ENCODE measurements around the gene LAMC2. TPM values are rescaled to one million over a fixed set of nuclear protein-coding genes. Genes with fewer than 3 reads are reported as not detected.

Gene LAMC2
- total RNA-seq, 2 experiments from 2014 or later, result 0.05 TPM; not detected in 1

- intact Hi-C loops (cut with micrococcal nuclease), result no loop called here
- H3K36me3 Mint-ChIP-seq (ENCODE audit: low read depth), result no peaks in the 10 kb centered on the region
- no peak for DNase-seq
- peaks cover 11% of the 10 kb centered on the region for H3K27me3 Mint-ChIP-seq (ENCODE audit: low read depth)
- H3K4me1 Mint-ChIP-seq (ENCODE audit: low read depth), result peaks cover 18% of the 10 kb centered on the region
- H3K27ac Mint-ChIP-seq, result no peak overlapping the region
- no peak overlapping the region for H3K4me3 Mint-ChIP-seq
- CTCF ChIA-PET, result no interaction called here
- H3K9me3 Mint-ChIP-seq, result no peaks in the 10 kb centered on the region
Measured at GRCh38 chr1:183199304-183199703, 13.2 kb downstream of the LAMC2 start.

GRCh38 chr1:183200451-183200850, 14.4 kb downstream of the LAMC2 start:
- H3K27ac Mint-ChIP-seq, result no peak overlapping the region
- intact Hi-C loops (cut with micrococcal nuclease), result no loop called here
- no peaks in the 10 kb centered on the region for H3K36me3 Mint-ChIP-seq (ENCODE audit: low read depth)
- no peak overlapping the region for H3K4me3 Mint-ChIP-seq
- H3K4me1 Mint-ChIP-seq (ENCODE audit: low read depth), result peaks cover 9% of the 10 kb centered on the region
- peaks cover 11% of the 10 kb centered on the region for H3K27me3 Mint-ChIP-seq (ENCODE audit: low read depth)
- DNase-seq, result no peak
- H3K9me3 Mint-ChIP-seq, result no peaks in the 10 kb centered on the region
- CTCF ChIA-PET, result interaction anchor here (0.8 kb wide), 1 partner anchor 25 kb away, joined by 3 read pairs; no protein-coding TSS in a partner anchor

GRCh38 chr1:183203094-183203493, 17.0 kb downstream of the LAMC2 start:
- H3K9me3 Mint-ChIP-seq, result no peaks in the 10 kb centered on the region
- H3K36me3 Mint-ChIP-seq (ENCODE audit: low read depth), result no peaks in the 10 kb centered on the region
- H3K27me3 Mint-ChIP-seq (ENCODE audit: low read depth), result peaks cover 8% of the 10 kb centered on the region
- CTCF ChIA-PET, result no interaction called here
- no peak for DNase-seq
- intact Hi-C loops (cut with micrococcal nuclease), result no loop called here
- no peak overlapping the region for H3K4me3 Mint-ChIP-seq
- peaks cover 7% of the 10 kb centered on the region for H3K4me1 Mint-ChIP-seq (ENCODE audit: low read depth)
- H3K27ac Mint-ChIP-seq, result no peak overlapping the region

- H3K9me3 Mint-ChIP-seq, result no peaks in the 10 kb centered on the region
- intact Hi-C loops (cut with micrococcal nuclease), result no loop called here
- CTCF ChIA-PET, result no interaction called here
- peaks cover 6% of the 10 kb centered on the region for H3K27me3 Mint-ChIP-seq (ENCODE audit: low read depth)
- no peak overlapping the region for H3K27ac Mint-ChIP-seq
- peaks cover 7% of the 10 kb centered on the region for H3K4me1 Mint-ChIP-seq (ENCODE audit: low read depth)
- no peaks in the 10 kb centered on the region for H3K36me3 Mint-ChIP-seq (ENCODE audit: low read depth)
- H3K4me3 Mint-ChIP-seq, result no peak overlapping the region
- DNase-seq, result no peak
Measured at GRCh38 chr1:183205196-183205781, 19.2 kb downstream of the LAMC2 start.

- no peaks in the 10 kb centered on the region for H3K27me3 Mint-ChIP-seq (ENCODE audit: low read depth)
Measured at GRCh38 chr1:183206538-183207122, 20.6 kb downstream of the LAMC2 start.

GRCh38 chr1:183209533-183210158, 23.6 kb downstream of the LAMC2 start:
- no peaks in the 10 kb centered on the region for H3K27me3 Mint-ChIP-seq (ENCODE audit: low read depth)
- no peaks in the 10 kb centered on the region for H3K4me1 Mint-ChIP-seq (ENCODE audit: low read depth)
- no peaks in the 10 kb centered on the region for H3K9me3 Mint-ChIP-seq
- CTCF ChIA-PET, result interaction anchor here (1.2 to 1.3 kb wide), 2 partner anchors 10 to 16 kb away, joined by 3 to 4 read pairs; no protein-coding TSS in a partner anchor
- H3K36me3 Mint-ChIP-seq (ENCODE audit: low read depth), result no peaks in the 10 kb centered on the region
- no peak for DNase-seq
- no peak overlapping the region for H3K4me3 Mint-ChIP-seq
- intact Hi-C loops (cut with micrococcal nuclease), result no loop called here
- no peak overlapping the region for H3K27ac Mint-ChIP-seq

More at GRCh38 chr1:183206538-183207122, 20.6 kb downstream of the LAMC2 start:
- H3K9me3 Mint-ChIP-seq, result no peaks in the 10 kb centered on the region
- H3K4me1 Mint-ChIP-seq (ENCODE audit: low read depth), result peaks cover 7% of the 10 kb centered on the region
- H3K4me3 Mint-ChIP-seq, result no peak overlapping the region
- intact Hi-C loops (cut with micrococcal nuclease), result no loop called here
- DNase-seq, result no peak
- no peak overlapping the region for H3K27ac Mint-ChIP-seq
- H3K36me3 Mint-ChIP-seq (ENCODE audit: low read depth), result no peaks in the 10 kb centered on the region
- CTCF ChIA-PET, result interaction anchor here (0.6 kb wide), 1 partner anchor 196 kb away, joined by 3 read pairs; no protein-coding TSS in a partner anchor

GRCh38 chr1:183210681-183211080, 24.6 kb downstream of the LAMC2 start:
- H3K36me3 Mint-ChIP-seq (ENCODE audit: low read depth), result no peaks in the 10 kb centered on the region
- no peak overlapping the region for H3K27ac Mint-ChIP-seq
- DNase-seq, result no peak
- no peaks in the 10 kb centered on the region for H3K27me3 Mint-ChIP-seq (ENCODE audit: low read depth)
- H3K4me1 Mint-ChIP-seq (ENCODE audit: low read depth), result no peaks in the 10 kb centered on the region
- CTCF ChIA-PET, result no interaction called here
- intact Hi-C loops (cut with micrococcal nuclease), result no loop called here
- no peak overlapping the region for H3K4me3 Mint-ChIP-seq
- no peaks in the 10 kb centered on the region for H3K9me3 Mint-ChIP-seq

GRCh38 chr1:183212870-183213269, 26.8 kb downstream of the LAMC2 start:
- Mint-ChIP-seq H3K36me3 (ENCODE audit: low read depth) (no peaks in the 10 kb centered on the region), H3K4me3 (no peak overlapping the region), H3K27ac (no peak overlapping the region), H3K27me3 (ENCODE audit: low read depth) (no peaks in the 10 kb centered on the region), H3K4me1 (ENCODE audit: low read depth) (no peaks in the 10 kb centered on the region), H3K9me3 (no peaks in the 10 kb centered on the region)
- DNase-seq, result no peak
- CTCF ChIA-PET, result no interaction called here
- intact Hi-C loops (cut with micrococcal nuclease), result no loop called here

- no peak overlapping the region for H3K4me3 Mint-ChIP-seq
- H3K36me3 Mint-ChIP-seq (ENCODE audit: low read depth), result no peaks in the 10 kb centered on the region
- H3K4me1 Mint-ChIP-seq (ENCODE audit: low read depth), result peaks cover 10% of the 10 kb centered on the region
- CTCF ChIA-PET, result no interaction called here
- no peak for DNase-seq
- no peaks in the 10 kb centered on the region for H3K9me3 Mint-ChIP-seq
- intact Hi-C loops (cut with micrococcal nuclease), result no loop called here
- no peak overlapping the region for H3K27ac Mint-ChIP-seq
- H3K27me3 Mint-ChIP-seq (ENCODE audit: low read depth), result no peaks in the 10 kb centered on the region
Measured at GRCh38 chr1:183214021-183214970, 28.2 kb downstream of the LAMC2 start.

GRCh38 chr1:183215076-183215720, 29.1 kb downstream of the LAMC2 start:
- no peak for DNase-seq
- peaks cover 19% of the 10 kb centered on the region for H3K4me1 Mint-ChIP-seq (ENCODE audit: low read depth)
- H3K9me3 Mint-ChIP-seq, result no peaks in the 10 kb centered on the region
- no peak overlapping the region for H3K4me3 Mint-ChIP-seq
- intact Hi-C loops (cut with micrococcal nuclease), result no loop called here
- H3K27me3 Mint-ChIP-seq (ENCODE audit: low read depth), result no peaks in the 10 kb centered on the region
- no peaks in the 10 kb centered on the region for H3K36me3 Mint-ChIP-seq (ENCODE audit: low read depth)
- no peak overlapping the region for H3K27ac Mint-ChIP-seq
- CTCF ChIA-PET, result no interaction called here

- DNase-seq, result no peak
- Mint-ChIP-seq H3K27me3 (ENCODE audit: low read depth) (no peaks in the 10 kb centered on the region), H3K27ac (no peak overlapping the region), H3K36me3 (ENCODE audit: low read depth) (no peaks in the 10 kb centered on the region), H3K9me3 (no peaks in the 10 kb centered on the region), H3K4me1 (ENCODE audit: low read depth) (peaks cover 19% of the 10 kb centered on the region), H3K4me3 (no peak overlapping the region)
- intact Hi-C loops (cut with micrococcal nuclease), result no loop called here
- CTCF ChIA-PET, result no interaction called here
Measured at GRCh38 chr1:183215936-183216335, 29.9 kb downstream of the LAMC2 start.

All from activated naive CD4-positive, alpha-beta T cell treated with anti-CD3 and anti-CD28 coated beads for 36 hours (primary cell).